Liver (tissue), 3 donors: ENCODE results near the gene FGF5.

Experiments used
- RAD21 ChIP-seq, 2 donors: IDR thresholded peaks; 2 replicates each; pipeline ENCODE4 v1.6.1; 2016; ENCODE audit warnings: antibody characterized with exemption in 2 of 2, mild to moderate bottlenecking in 2 of 2
- SP1 ChIP-seq: IDR thresholded peaks from 2 replicates; pipeline ENCODE4 v1.6.1; 2018; ENCODE audit warnings: antibody characterized with exemption, mild to moderate bottlenecking
- TF ChIP-seq, protein P1 (sequence below): fragments of 150-350 bp; IDR thresholded peaks from 2 replicates; pipeline ENCODE4 v1.5.1; 2017; ENCODE audit warnings: improper control_type of control experiment, low read depth, low read length; ENCODE audit not compliant: missing input control
- TF ChIP-seq, protein P2 (sequence below): IDR thresholded peaks from 2 replicates; pipeline ENCODE4 v1.6.1; 2016; ENCODE audit warnings: antibody characterized with exemption
- TF ChIP-seq, protein P3 (sequence below): IDR thresholded peaks from 2 replicates; pipeline ENCODE4 v1.6.1; 2016; ENCODE audit warnings: antibody characterized with exemption, mild to moderate bottlenecking
- donor health status: healthy.
- donor health status: healthy.

DNA sequence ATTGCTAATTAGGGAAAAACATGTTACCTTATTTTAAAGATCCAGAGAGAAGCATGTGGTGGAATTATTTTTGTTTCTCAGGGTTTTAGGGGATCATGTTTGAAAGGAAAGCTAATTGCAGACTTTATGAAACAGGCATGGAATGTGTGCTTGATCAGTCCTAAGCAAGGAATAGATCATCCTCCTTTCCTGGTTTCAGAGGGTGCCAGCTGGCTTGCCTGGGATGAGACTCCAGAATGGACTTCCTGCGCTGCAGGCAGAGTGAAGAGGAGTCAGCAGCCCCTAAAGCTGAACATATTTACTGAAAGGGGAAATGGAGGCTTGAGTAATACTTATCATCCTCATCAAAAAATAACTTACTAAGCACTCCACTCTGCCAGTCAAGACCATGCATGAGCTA is 13.3 kb downstream of the FGF5 start:
- TF ChIP-seq, protein P1, sequence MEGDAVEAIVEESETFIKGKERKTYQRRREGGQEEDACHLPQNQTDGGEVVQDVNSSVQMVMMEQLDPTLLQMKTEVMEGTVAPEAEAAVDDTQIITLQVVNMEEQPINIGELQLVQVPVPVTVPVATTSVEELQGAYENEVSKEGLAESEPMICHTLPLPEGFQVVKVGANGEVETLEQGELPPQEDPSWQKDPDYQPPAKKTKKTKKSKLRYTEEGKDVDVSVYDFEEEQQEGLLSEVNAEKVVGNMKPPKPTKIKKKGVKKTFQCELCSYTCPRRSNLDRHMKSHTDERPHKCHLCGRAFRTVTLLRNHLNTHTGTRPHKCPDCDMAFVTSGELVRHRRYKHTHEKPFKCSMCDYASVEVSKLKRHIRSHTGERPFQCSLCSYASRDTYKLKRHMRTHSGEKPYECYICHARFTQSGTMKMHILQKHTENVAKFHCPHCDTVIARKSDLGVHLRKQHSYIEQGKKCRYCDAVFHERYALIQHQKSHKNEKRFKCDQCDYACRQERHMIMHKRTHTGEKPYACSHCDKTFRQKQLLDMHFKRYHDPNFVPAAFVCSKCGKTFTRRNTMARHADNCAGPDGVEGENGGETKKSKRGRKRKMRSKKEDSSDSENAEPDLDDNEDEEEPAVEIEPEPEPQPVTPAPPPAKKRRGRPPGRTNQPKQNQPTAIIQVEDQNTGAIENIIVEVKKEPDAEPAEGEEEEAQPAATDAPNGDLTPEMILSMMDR: no peak
- TF ChIP-seq SP1 (no peak), RAD21 (IDR thresholded peaks at IDR 0.05) (no peak)
- TF ChIP-seq, protein P2, sequence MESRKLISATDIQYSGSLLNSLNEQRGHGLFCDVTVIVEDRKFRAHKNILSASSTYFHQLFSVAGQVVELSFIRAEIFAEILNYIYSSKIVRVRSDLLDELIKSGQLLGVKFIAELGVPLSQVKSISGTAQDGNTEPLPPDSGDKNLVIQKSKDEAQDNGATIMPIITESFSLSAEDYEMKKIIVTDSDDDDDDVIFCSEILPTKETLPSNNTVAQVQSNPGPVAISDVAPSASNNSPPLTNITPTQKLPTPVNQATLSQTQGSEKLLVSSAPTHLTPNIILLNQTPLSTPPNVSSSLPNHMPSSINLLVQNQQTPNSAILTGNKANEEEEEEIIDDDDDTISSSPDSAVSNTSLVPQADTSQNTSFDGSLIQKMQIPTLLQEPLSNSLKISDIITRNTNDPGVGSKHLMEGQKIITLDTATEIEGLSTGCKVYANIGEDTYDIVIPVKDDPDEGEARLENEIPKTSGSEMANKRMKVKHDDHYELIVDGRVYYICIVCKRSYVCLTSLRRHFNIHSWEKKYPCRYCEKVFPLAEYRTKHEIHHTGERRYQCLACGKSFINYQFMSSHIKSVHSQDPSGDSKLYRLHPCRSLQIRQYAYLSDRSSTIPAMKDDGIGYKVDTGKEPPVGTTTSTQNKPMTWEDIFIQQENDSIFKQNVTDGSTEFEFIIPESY: no peak
- TF ChIP-seq, protein P3, sequence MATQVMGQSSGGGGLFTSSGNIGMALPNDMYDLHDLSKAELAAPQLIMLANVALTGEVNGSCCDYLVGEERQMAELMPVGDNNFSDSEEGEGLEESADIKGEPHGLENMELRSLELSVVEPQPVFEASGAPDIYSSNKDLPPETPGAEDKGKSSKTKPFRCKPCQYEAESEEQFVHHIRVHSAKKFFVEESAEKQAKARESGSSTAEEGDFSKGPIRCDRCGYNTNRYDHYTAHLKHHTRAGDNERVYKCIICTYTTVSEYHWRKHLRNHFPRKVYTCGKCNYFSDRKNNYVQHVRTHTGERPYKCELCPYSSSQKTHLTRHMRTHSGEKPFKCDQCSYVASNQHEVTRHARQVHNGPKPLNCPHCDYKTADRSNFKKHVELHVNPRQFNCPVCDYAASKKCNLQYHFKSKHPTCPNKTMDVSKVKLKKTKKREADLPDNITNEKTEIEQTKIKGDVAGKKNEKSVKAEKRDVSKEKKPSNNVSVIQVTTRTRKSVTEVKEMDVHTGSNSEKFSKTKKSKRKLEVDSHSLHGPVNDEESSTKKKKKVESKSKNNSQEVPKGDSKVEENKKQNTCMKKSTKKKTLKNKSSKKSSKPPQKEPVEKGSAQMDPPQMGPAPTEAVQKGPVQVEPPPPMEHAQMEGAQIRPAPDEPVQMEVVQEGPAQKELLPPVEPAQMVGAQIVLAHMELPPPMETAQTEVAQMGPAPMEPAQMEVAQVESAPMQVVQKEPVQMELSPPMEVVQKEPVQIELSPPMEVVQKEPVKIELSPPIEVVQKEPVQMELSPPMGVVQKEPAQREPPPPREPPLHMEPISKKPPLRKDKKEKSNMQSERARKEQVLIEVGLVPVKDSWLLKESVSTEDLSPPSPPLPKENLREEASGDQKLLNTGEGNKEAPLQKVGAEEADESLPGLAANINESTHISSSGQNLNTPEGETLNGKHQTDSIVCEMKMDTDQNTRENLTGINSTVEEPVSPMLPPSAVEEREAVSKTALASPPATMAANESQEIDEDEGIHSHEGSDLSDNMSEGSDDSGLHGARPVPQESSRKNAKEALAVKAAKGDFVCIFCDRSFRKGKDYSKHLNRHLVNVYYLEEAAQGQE: no peak
